Upper lobe of left lung (tissue), 6 donors: ENCODE measurements around the gene B2M. TPM values are rescaled to one million over a fixed set of nuclear protein-coding genes. Genes with fewer than 3 reads are reported as not detected.

Experiments used
- ATAC-seq, 2 donors: fragments of 200-7000 bp; cut with Tn5 transposase; one replicate each; pipeline ENCODE4 v1.9.1; 2022; ENCODE audit warnings: mild to moderate bottlenecking in 2 of 2, moderate library complexity in 2 of 2; ENCODE audit not compliant: low FRiP score in 2 of 2
- DNase-seq, 2 donors: peaks; one replicate each; pipeline ENCODE4 v3.0.0-alpha.2; 2019 to 2020
- H3K27ac ChIP-seq, 4 donors: fragments of 200-600 bp; sonication (generic); one replicate each; pipeline ENCODE4 v1.5.1; 2016 to 2019
- H3K27me3 ChIP-seq, 4 donors: fragments of 200-600 bp; sonication (generic); one replicate each; pipeline ENCODE4 v1.5.1; 2017 to 2019
- H3K36me3 ChIP-seq, 4 donors: fragments of 200-600 bp; sonication (generic); one replicate each; pipeline ENCODE4 v1.5.1; 2016 to 2019
- H3K4me1 ChIP-seq, 4 donors: fragments of 200-600 bp; sonication (generic); one replicate each; pipeline ENCODE4 v1.5.1; 2018 to 2019
- H3K4me3 ChIP-seq, 4 donors: fragments of 200-600 bp; sonication (generic); one replicate each; pipeline ENCODE4 v1.5.1; 2017 to 2019; ENCODE audit warnings: mild to moderate bottlenecking in 2 of 4, moderate library complexity in 1 of 4
- H3K9me3 ChIP-seq, 4 donors: fragments of 200-600 bp; sonication (generic); one replicate each; pipeline ENCODE4 v1.5.1; 2018 to 2019
- CTCF ChIP-seq, 6 experiments: fragments of 450-650 bp in 4 of 6; fragments of 200-600 bp in 2 of 6; sonication (generic) in 2 of 6; IDR thresholded peaks; one replicate each; pipeline ENCODE4 v1.5.1; 2016 to 2019; ENCODE audit warnings: antibody characterized with exemption in 6 of 6
- EP300 ChIP-seq, 4 donors: sonication (generic); formaldehyde crosslinking; IDR thresholded peaks; one replicate each; pipeline ENCODE4 v1.5.1; 2017; ENCODE audit warnings: antibody characterized with exemption in 4 of 4, control low read depth in 2 of 4
- POLR2A ChIP-seq, 4 donors: fragments of 450-650 bp; IDR thresholded peaks; one replicate each; pipeline ENCODE4 v1.5.1; 2016 to 2017; ENCODE audit warnings: antibody characterized with exemption in 4 of 4, mild to moderate bottlenecking in 2 of 4
- POLR2AphosphoS5 ChIP-seq, 2 donors: sonication (generic); formaldehyde crosslinking; IDR thresholded peaks; one replicate each; pipeline ENCODE4 v1.5.1; 2017; ENCODE audit warnings: antibody characterized with exemption in 2 of 2
- WGBS, 2 donors: methylation state at CpG; one replicate each; pipeline ENCODE4 v1.1.5; 2017 to 2018; 5-methylcytosine and 5-hydroxymethylcytosine counted together
- total RNA-seq, 6 donors: library from RNA; depleted of rRNA in 4 of 6; stranded (reverse); fragments of >200 nt in 4 of 6; gene quantifications; one replicate each; pipeline versions ENCODE4 v1.1.0 to v1.2.1, GENCODE V29; 2016 to 2021
- donor health status: DM: no; HTN: no; CAD: no; lungs with moderate emphysema.
- donor health status: DM: no; HTN: yes; CAD: no; lungs with severe emphysema.

The B2M gene
- total RNA-seq, 6 donors from 2014 or later: 963 to 7,115 (median 3,598) TPM

GRCh38 chr15:44711743-44712345, 527 bp downstream of the B2M start:
- Histone ChIP-seq H3K4me1 (peaks cover 32 to 58% (median 44%) of the 10 kb centered on the region in 4 donors), H3K4me3 (peak overlapping the region; percentile 67 to 87 (median 68)), H3K9me3 (no peaks in the 10 kb centered on the region), H3K36me3 (peaks cover 14 to 26% (median 18%) of the 10 kb centered on the region in 4 donors), H3K27me3 (no peaks in the 10 kb centered on the region), H3K27ac (peak overlapping the region; percentile 99 to 100 (median 100))
- TF ChIP-seq CTCF (IDR thresholded peaks at IDR 0.05): peak in 1 of 6 experiments; percentile 5
- no peak for TF ChIP-seq EP300 (IDR thresholded peaks at IDR 0.05)
- TF ChIP-seq POLR2A (IDR thresholded peaks at IDR 0.05): peak in 1 of 4 donors; percentile 51
- TF ChIP-seq POLR2AphosphoS5 (IDR thresholded peaks at IDR 0.05): no peak
- ATAC-seq (peak; percentile 68 to 76), DNase-seq (peak; percentile 41 to 89)
- 0% methylated on average over 25 to 35 of the region's 46 CpGs for WGBS, 2 donors

- ATAC-seq: peak; percentile 79 to 85
Observed at GRCh38 chr15:44712346-44713005, 1.2 kb downstream of the B2M start.

DNA sequence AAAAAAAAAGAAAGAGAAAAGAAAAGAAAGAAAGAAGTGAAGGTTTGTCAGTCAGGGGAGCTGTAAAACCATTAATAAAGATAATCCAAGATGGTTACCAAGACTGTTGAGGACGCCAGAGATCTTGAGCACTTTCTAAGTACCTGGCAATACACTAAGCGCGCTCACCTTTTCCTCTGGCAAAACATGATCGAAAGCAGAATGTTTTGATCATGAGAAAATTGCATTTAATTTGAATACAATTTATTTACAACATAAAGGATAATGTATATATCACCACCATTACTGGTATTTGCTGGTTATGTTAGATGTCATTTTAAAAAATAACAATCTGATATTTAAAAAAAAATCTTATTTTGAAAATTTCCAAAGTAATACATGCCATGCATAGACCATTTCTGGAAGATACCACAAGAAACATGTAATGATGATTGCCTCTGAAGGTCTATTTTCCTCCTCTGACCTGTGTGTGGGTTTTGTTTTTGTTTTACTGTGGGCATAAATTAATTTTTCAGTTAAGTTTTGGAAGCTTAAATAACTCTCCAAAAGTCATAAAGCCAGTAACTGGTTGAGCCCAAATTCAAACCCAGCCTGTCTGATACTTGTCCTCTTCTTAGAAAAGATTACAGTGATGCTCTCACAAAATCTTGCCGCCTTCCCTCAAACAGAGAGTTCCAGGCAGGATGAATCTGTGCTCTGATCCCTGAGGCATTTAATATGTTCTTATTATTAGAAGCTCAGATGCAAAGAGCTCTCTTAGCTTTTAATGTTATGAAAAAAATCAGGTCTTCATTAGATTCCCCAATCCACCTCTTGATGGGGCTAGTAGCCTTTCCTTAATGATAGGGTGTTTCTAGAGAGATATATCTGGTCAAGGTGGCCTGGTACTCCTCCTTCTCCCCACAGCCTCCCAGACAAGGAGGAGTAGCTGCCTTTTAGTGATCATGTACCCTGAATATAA, 2.0 kb downstream of the B2M start:
- peaks cover 40 to 49% (median 45%) of the 10 kb centered on the region in 4 donors for H3K4me1 ChIP-seq
- H3K36me3 ChIP-seq: peaks cover 29 to 41% (median 33%) of the 10 kb centered on the region in 4 donors
- DNase-seq (no peak), ATAC-seq (no peak)
- H3K9me3 ChIP-seq: no peaks in the 10 kb centered on the region
- H3K27me3 ChIP-seq: no peaks in the 10 kb centered on the region
- H3K27ac ChIP-seq: peak overlapping the region; percentile 99 to 100 (median 100)
- peak overlapping the region; percentile 67 to 87 (median 68) for H3K4me3 ChIP-seq
- TF ChIP-seq EP300 (IDR thresholded peaks at IDR 0.05): no peak
- peak in 1 of 4 donors; percentile 29 for TF ChIP-seq POLR2A (IDR thresholded peaks at IDR 0.05)
- TF ChIP-seq POLR2AphosphoS5 (IDR thresholded peaks at IDR 0.05): no peak
- peak in 2 of 6 experiments; percentile 14 to 17 for TF ChIP-seq CTCF (IDR thresholded peaks at IDR 0.05)
- WGBS, 2 donors: 29 to 47% methylated on average over 5 of the region's 5 CpGs

More at GRCh38 chr15:44712346-44713005, 1.2 kb downstream of the B2M start:
- peak; percentile 24 to 86 for DNase-seq
- H3K27me3 ChIP-seq: no peaks in the 10 kb centered on the region
- H3K4me1 ChIP-seq: peaks cover 36 to 53% (median 45%) of the 10 kb centered on the region in 4 donors
- H3K4me3 ChIP-seq: peak overlapping the region; percentile 67 to 87 (median 68)
- peak overlapping the region; percentile 99 to 100 (median 100) for H3K27ac ChIP-seq
- H3K36me3 ChIP-seq: peaks cover 21 to 33% (median 24%) of the 10 kb centered on the region in 4 donors
- WGBS, 2 donors: 6 to 8% methylated on average over 24 of the region's 24 CpGs
- no peaks in the 10 kb centered on the region for H3K9me3 ChIP-seq
- TF ChIP-seq POLR2A (IDR thresholded peaks at IDR 0.05) (peak in 3 of 4 donors; percentile 35 to 80 (median 56)), CTCF (IDR thresholded peaks at IDR 0.05) (no peak), EP300 (IDR thresholded peaks at IDR 0.05) (peak in 2 of 4 donors; percentile 27 to 63), POLR2AphosphoS5 (IDR thresholded peaks at IDR 0.05) (peak; percentile 88 to 91)

- TF ChIP-seq EP300 (IDR thresholded peaks at IDR 0.05): no peak
- no peak for TF ChIP-seq POLR2A (IDR thresholded peaks at IDR 0.05)
- peaks cover 36 to 60% (median 42%) of the 10 kb centered on the region in 4 donors for H3K36me3 ChIP-seq
- 54 to 63% methylated on average over 6 of the region's 6 CpGs for WGBS, 2 donors
- H3K27ac ChIP-seq: peak overlapping the region in 3 of 4 donors; percentile 24 to 100 (median 43)
- DNase-seq (no peak), ATAC-seq (no peak)
- H3K4me3 ChIP-seq: peak overlapping the region in 3 of 4 donors; percentile 67 to 87 (median 68)
- peaks cover 36 to 53% (median 49%) of the 10 kb centered on the region in 4 donors for H3K4me1 ChIP-seq
- no peaks in the 10 kb centered on the region for H3K27me3 ChIP-seq
- no peaks in the 10 kb centered on the region for H3K9me3 ChIP-seq
Observed at GRCh38 chr15:44715142-44715796, 4.0 kb downstream of the B2M start.
